ENCODE results near the gene TACR1.

Gene TACR1

GRCh38 chr2:75020476-75020875 lies 178.8 kb downstream of the TACR1 start:
- DNase-seq (ENCODE audit: low read depth in 3 of 3): no peak

- DNase-seq (ENCODE audit: low read depth in 3 of 3): no peak
Observed at GRCh38 chr2:75019790-75020189, 179.5 kb downstream of the TACR1 start.

- DNase-seq (ENCODE audit: low read depth in 3 of 3): no peak
Observed at GRCh38 chr2:75018162-75018561, 181.2 kb downstream of the TACR1 start.

GRCh38 chr2:75012080-75012479 lies 187.2 kb downstream of the TACR1 start:
- no peak for DNase-seq (ENCODE audit: low read depth in 3 of 3)

GRCh38 chr2:75010571-75010970 lies 188.7 kb downstream of the TACR1 start:
- DNase-seq (ENCODE audit: low read depth in 3 of 3): no peak

GRCh38 chr2:75007819-75008218 lies 191.5 kb downstream of the TACR1 start:
- no peak for DNase-seq (ENCODE audit: low read depth in 3 of 3)

GRCh38 chr2:75007061-75007460 lies 192.3 kb downstream of the TACR1 start:
- no peak for DNase-seq (ENCODE audit: low read depth in 3 of 3)

- DNase-seq (ENCODE audit: low read depth in 3 of 3): no peak
Observed at GRCh38 chr2:75006041-75006440, 193.3 kb downstream of the TACR1 start.

GRCh38 chr2:75003773-75004172 lies 195.5 kb downstream of the TACR1 start:
- DNase-seq (ENCODE audit: low read depth in 3 of 3): no peak

- DNase-seq (ENCODE audit: low read depth in 3 of 3): no peak
Observed at GRCh38 chr2:75003276-75003675, 196.0 kb downstream of the TACR1 start.

GRCh38 chr2:75002007-75002406 lies 197.3 kb downstream of the TACR1 start:
- no peak for DNase-seq (ENCODE audit: low read depth in 3 of 3)

GRCh38 chr2:74999468-74999867 lies 199.9 kb downstream of the TACR1 start:
- no peak for DNase-seq (ENCODE audit: low read depth in 3 of 3)

All from stimulated activated CD4-positive, alpha-beta T cell treated with anti-CD3 and anti-CD28 coated beads, TNF-alpha, amount 100 ng/mL, for 48 hours (primary cell).